HG02588 (cell line): Measurements from ENCODE around the gene POU3F2.

Experiments used
- ATAC-seq: cut with Tn5 transposase; IDR thresholded peaks from one replicate; pipeline ENCODE4 v1.9.1; 2021; ENCODE audit warnings: mild to moderate bottlenecking, moderate library complexity; ENCODE audit not compliant: unreplicated experiment

POU3F2 gene

GRCh38 chr6:98843271-98844243 lies 9.2 kb downstream of the POU3F2 start:
- ATAC-seq, result no peak

GRCh38 chr6:98844244-98845210 lies 10.2 kb downstream of the POU3F2 start:
- ATAC-seq, result no peak

GRCh38 chr6:98845211-98846020 lies 11.0 kb downstream of the POU3F2 start:
- peak; percentile 65 for ATAC-seq

- no peak for ATAC-seq
These were observed 11.6 kb downstream of the POU3F2 start for GRCh38 chr6:98846021-98846380.

- no peak for ATAC-seq
These were observed 13.0 kb downstream of the POU3F2 start for GRCh38 chr6:98847416-98847778.

- peak; percentile 38 for ATAC-seq
These were observed 13.6 kb downstream of the POU3F2 start for GRCh38 chr6:98847779-98848538.

- no peak for ATAC-seq
These were observed 14.3 kb downstream of the POU3F2 start for GRCh38 chr6:98848539-98849242.

- no peak for ATAC-seq
These were observed 30.1 kb downstream of the POU3F2 start for GRCh38 chr6:98864497-98864896.

GRCh38 chr6:98871057-98871456 lies 36.7 kb downstream of the POU3F2 start:
- ATAC-seq, result no peak

- no peak for ATAC-seq
These were observed 37.4 kb downstream of the POU3F2 start for GRCh38 chr6:98871821-98872220.

- no peak for ATAC-seq
These were observed 41.0 kb downstream of the POU3F2 start for GRCh38 chr6:98875375-98875774.

GRCh38 chr6:98877250-98877649 lies 42.9 kb downstream of the POU3F2 start:
- no peak for ATAC-seq

GRCh38 chr6:98880486-98880885 lies 46.1 kb downstream of the POU3F2 start:
- peak; percentile 72 for ATAC-seq

GRCh38 chr6:98885330-98885729 lies 51.0 kb downstream of the POU3F2 start:
- ATAC-seq, result no peak

- ATAC-seq, result no peak
These were observed 53.3 kb downstream of the POU3F2 start for GRCh38 chr6:98887650-98888049.
